AG09309 (cell line): Measurements from ENCODE around the gene DCAF5.

ENCODE experiments used
- DNase-seq: peaks from one replicate; pipeline ENCODE4 v3.0.0-alpha.2; 2010; ENCODE audit warnings: low read depth
- H3K4me3 ChIP-seq: 2 replicates; pipeline ENCODE4 v1.5.1; 2011; ENCODE audit warnings: mild to moderate bottlenecking, low read depth, low read length, moderate library complexity; ENCODE audit not compliant: control insufficient read depth
- TF ChIP-seq, protein P1 (sequence below): IDR thresholded peaks from 2 replicates; pipeline ENCODE4 v1.5.1; 2011; ENCODE audit warnings: mild to moderate bottlenecking, low read depth, low read length, inconsistent platforms; ENCODE audit not compliant: insufficient read depth, control insufficient read depth; ENCODE audit errors: missing control alignments

The DCAF5 gene

DNA sequence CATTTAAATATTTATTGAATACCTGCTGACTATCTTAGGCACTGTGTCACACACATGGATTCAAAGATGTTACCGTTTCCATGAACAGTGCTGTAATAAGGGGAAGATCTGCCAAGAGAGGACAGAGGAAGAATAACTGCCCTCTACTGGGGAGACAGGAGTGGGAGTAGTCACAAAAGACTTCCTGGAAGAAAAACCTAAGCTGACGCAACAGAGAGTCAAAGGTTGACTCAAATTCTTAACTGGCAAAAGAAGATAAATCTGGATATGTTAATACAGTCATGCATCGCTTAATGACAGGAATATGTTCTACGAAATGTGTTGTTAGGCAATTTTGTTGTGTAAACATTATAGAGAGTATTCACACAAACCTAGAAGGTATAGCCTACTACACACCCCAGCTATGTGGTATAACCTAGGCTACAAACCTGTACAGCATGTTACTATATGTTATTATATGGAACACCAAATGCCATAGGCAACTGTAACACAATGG, 51.5 kb downstream of the DCAF5 start:
- TF ChIP-seq, protein P1, sequence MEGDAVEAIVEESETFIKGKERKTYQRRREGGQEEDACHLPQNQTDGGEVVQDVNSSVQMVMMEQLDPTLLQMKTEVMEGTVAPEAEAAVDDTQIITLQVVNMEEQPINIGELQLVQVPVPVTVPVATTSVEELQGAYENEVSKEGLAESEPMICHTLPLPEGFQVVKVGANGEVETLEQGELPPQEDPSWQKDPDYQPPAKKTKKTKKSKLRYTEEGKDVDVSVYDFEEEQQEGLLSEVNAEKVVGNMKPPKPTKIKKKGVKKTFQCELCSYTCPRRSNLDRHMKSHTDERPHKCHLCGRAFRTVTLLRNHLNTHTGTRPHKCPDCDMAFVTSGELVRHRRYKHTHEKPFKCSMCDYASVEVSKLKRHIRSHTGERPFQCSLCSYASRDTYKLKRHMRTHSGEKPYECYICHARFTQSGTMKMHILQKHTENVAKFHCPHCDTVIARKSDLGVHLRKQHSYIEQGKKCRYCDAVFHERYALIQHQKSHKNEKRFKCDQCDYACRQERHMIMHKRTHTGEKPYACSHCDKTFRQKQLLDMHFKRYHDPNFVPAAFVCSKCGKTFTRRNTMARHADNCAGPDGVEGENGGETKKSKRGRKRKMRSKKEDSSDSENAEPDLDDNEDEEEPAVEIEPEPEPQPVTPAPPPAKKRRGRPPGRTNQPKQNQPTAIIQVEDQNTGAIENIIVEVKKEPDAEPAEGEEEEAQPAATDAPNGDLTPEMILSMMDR = peak; percentile 82
- H3K4me3 ChIP-seq = no peak overlapping the region
- DNase-seq = peak; percentile 85

DNA sequence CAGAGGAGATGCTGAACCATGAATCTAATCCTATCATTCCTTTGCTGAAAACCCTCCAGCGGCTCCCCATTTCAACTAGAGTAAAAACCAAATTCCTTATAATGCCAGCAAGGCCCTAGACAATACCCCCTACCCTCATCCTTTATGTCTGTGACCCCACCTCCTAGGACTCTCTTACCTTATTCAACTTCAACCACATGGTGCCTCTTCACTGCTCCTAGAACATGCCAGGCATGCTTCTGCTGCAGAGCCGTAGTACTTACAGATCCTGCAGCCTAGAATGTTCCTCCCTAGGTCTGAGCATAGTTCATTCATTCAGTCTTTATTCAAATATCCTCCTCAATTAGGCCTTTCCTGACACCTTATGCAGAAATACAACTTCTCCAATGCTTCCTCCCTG, 54.9 kb downstream of the DCAF5 start:
- H3K4me3 ChIP-seq = no peak overlapping the region
- DNase-seq = no peak
- TF ChIP-seq, protein P1 = no peak

DNA sequence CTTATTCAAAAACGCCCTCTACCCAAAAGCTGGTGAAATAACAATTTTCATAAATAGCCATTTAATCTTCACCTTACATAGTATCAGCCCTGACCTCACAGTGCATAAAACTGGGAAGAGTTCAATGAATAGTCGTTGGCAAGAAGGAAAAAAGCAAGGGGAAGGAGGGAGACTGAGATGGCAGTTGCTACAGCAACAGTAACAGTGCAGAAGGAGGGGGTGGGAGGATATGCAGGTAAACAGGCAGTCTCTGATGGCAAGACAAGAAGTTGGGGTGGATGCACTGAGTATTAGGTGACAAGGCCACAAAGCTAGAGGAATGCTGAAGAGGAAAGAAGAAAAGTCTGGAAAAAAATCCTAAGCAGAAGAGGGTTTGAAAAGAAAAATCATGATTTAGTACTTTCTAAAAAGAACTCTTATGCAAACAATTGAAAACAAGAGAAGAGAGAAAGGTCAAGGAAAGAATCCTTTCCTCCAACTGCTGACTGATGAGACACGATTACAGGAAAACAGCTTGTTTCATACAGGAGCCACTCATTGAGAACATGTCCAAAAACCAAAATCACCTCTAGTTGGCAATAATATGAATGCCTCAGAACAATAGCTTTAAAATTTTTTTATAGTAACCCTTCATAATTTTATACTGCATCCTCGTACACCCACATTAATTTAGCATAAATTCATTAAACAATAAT, 56.0 kb downstream of the DCAF5 start:
- no peak for DNase-seq
- H3K4me3 ChIP-seq = no peak overlapping the region
- TF ChIP-seq, protein P1 = no peak

DNA sequence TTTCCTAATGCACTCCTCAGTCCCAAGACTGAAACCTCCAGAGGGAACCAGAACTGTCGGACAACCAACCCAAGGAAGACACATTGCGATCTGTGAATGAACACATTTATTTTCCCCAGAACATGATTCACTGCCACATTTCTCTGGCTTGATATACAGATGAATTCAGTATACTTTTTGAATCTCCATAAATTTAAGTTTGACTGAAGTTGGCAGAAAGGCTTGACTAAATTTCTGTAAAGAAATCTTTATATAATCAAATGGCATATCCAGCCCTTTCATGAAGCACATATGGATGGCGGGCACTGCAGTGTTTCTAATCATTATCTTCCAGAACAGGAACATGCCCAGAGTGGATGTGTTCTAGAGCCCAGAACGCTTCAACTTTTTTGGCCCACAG, 56.7 kb downstream of the DCAF5 start:
- DNase-seq = no peak
- H3K4me3 ChIP-seq = no peak overlapping the region
- TF ChIP-seq, protein P1 = no peak

DNA sequence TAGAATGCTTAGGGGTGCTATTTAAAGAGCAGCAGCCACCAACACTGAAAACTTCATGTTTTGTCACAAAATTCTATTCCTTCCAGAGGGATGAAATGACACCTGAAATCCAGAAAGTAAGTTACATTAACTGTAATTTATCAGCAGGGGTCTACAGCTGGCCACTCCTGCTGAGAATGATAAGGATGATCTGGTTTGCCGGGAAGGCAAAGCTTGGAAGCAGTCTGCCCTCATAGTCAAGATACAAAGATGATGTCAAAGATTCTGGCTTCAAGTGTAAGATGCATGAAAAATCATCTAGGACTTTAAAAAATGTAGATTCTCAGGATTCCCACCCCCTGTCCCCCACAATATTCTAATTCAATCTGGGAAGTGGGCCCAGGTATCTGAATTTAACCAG, 58.4 kb downstream of the DCAF5 start:
- H3K4me3 ChIP-seq = no peak overlapping the region
- TF ChIP-seq, protein P1 = no peak
- DNase-seq = no peak

GRCh38 chr14:69093631-69094421, 59.1 kb downstream of the DCAF5 start:
- H3K4me3 ChIP-seq = no peak overlapping the region
- TF ChIP-seq, protein P1 = no peak
- no peak for DNase-seq
